Urothelium cell line (cell line): Measurements from ENCODE around the gene VPS39.

Experiments used
- DNase-seq: peaks from one replicate; pipeline ENCODE4 v3.0.0; 2011; ENCODE audit warnings: low spot score, mixed read lengths
- FAIRE-seq: peaks from 2 replicates; lab custom pipeline; 2011; peaks lifted over from hg19 to GRCh38; lab: Jason Lieb, UNC

The VPS39 gene

DNA sequence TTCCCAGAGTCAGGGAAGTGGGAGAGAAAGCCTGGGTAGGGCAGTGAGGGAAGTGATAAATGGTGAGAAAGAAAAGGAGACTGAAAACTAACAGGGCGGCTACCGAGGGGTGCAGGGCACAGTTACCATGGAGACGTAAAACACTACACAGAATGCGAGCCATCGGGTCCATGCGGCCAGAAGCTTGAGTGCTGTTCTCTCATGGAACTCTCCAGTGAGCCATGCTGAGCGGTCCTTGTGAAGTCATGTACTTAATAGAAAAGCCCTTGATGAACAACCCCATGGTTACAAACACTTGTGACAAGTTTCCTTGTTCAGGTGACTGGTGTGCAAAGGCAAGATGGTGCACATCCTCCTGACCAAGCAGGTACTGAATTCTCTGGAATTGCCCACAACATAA, 48.0 kb downstream of the VPS39 start:
- FAIRE-seq (no peak), DNase-seq (no peak)

DNA sequence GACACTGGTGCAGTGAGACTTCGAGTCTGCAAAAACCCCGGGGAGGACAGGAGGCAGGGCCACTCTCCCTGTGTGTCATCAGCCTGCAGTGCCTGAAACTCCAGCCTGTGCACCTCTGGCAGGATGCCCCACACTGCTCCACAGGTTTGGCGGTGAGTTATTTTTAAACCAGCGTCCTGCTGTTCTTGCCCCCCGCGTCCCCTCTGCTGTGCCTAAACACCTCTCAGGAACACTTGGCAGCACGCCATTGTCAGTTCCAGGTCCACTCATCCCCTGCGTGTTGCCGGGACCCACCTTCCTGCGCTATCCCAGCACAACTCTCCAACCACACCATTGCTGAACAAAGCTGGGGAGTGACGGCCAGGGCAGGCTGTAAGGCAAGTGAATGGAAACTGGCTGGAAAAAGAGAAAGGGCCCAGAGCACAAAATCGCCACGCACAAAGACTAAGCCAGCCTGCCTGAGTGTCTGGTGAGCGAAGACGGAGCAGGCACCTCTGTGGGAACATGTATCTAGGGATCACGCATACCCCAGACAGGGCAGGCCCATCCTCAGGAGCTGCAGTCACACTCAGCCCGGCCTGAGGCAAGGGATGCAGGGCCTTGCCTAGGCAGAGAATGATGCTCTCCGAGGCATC, 48.6 kb downstream of the VPS39 start:
- FAIRE-seq (no peak), DNase-seq (no peak)

DNA sequence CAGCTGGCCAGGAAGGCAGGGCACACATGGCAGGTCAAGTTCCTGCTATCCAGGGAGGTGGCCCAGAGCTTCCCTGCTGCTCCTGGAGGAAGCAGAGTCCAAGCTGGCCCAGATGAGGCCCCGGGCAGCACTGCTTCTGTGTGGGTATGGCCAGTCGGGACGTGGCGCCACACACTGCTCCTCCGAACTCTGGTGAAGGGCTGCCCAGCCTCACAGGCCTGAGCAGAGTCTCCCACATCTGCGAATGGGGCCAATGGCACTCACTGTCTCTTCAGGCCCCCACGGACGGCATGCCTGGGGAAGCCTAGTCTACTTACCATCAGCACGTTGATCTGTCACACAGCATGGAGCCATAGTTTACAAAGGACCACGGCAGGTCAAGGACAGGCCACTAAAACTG, 49.2 kb downstream of the VPS39 start:
- DNase-seq (no peak), FAIRE-seq (no peak)

DNA sequence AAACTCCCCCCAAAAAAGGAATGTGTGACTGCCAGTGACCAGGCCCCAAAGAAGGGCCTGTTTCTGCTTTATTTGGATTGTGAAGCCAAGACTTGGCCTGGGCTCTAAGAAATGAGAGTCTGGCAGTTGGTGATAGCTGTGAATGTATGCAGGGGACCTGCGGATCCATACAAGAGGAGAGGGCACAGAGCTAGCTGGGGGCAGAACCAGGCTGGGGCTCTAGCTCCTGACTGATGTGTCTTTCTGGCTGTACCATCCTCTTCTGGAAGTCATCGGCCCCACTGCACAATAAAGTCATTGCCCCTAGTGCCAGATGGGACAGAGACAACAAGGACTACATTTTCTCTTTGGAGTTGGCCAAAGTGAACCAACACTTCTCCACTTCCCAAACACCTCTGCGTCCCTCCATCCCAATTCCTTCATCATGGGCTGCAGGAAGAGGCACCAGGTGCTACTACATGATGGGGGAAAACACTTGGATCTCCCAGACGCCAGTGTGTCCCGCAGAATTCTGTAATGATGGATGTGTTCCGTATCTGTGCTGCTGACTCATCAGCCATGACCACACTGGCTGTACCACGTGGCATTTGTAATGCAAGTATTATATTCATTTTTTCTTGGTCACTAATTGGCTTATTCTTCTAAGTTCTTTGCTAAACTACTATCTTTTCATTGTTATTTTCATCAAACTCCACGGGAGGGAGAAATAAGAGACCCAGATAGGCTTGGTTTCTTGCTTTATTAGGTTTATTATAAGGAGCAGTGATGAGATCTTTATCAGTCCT, 49.9 kb downstream of the VPS39 start:
- DNase-seq, result peak; percentile 71

DNA sequence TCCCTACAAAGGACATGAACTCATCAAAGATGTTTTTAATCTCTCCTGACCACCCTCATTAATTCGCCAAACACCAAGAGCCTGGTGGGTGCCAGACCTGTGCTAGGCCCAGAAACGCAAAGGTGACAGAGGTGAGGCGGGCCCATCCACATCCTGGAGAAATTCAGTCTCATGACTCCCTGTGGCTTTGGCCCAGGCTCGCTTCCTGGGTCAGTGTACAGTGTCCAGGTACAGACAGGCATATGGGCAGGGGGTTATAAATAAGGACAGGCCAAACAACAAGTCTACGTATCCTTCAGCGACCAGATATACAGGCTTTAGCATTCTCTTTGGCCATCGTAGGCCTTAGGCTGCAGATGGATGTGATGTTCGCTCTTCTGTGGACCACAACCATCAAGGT, 50.7 kb downstream of the VPS39 start:
- FAIRE-seq (no peak), DNase-seq (no peak)

More for the DNA sequence above, 49.9 kb downstream of the VPS39 start:
- FAIRE-seq, result no peak

DNA sequence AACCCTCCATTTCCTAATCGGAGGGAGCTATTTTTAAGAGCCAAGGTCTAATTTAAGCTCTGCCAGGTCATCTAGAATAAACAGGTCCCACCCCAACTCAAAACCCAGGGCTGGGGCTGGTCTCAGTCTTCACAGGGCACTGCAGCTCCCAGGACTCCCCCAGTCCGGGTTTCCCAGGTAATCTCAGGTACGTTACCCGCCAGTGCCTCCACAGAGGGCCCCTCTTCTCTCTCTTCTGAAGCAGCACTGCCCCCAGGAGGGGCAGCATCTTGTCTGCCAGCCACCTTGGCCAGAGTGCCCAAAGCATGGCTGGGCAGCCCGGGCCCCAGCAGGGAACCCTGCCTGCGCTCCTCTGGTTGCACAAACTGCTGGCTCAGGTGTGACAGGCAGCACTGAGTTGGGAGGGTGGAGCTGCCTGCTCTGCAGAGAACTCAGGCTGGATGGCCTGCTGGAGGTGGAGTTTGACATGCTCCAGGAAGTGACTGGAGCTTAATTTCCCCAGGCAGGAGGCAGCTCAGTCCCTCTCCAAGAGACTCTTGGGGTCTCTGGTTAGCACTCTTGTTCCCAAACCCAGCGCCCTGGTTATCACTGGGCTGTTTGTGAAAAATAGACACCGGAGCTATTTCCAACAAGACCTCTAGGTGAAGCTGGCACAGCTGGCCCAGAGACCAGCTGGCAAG, 51.7 kb downstream of the VPS39 start, which contains the start of gene PLA2G4F:
TSS of gene PLA2G4F (minus strand) at position 394 of the 680 bp plus-strand sequence. CDS start at position 307, 87 bp downstream.
- no peak for FAIRE-seq
- no peak for DNase-seq

DNA sequence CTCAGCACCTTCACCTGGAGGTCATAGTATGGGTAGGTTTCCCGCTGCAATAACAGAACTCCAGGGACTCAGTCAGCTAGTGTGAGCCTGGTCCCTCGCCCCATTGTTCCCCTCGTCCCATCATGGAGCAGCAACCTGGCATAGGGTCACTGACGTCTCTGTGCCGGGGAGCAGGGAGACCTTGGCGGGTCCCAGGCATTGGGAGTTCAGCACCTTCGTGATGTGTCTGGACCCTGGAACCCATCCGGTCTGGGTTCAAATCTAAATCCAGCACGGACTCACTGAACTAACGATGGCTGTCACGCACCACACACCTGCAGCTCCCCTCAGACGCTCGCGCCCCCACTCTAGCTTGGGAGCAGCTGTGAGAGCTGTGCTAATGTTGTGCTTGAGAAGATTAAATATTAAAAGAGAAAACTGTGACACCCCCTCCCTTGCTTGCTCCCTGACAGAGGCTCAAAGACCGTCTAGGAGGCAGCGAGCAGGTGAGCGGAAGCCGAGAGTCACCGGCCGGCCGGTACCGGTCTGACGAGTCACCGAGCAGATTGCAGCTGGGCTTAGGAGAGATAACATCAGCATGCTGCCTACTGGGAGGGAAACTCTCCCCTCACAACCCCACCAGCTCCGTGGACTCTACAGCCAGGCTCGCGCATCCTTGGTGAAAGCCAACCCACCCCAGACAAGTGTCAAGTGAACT, 52.4 kb downstream of the VPS39 start:
- no peak for FAIRE-seq
- DNase-seq, result no peak

DNA sequence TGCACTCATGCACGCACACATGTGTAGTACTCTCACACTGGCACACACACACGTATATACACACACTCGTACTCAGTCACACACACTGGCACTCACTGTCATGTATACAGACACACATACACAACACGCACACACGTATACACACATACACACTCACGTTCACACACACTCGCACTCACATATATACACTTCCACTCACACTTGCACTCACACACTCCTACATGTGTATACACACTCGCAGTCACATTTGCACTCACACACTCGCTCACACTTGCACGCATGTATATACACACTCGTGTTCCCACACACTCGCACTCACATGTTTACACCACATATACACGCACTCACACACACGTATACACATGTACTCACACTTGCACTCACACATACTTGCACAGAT, 53.1 kb downstream of the VPS39 start:
- peak; percentile 94 for FAIRE-seq

DNA sequence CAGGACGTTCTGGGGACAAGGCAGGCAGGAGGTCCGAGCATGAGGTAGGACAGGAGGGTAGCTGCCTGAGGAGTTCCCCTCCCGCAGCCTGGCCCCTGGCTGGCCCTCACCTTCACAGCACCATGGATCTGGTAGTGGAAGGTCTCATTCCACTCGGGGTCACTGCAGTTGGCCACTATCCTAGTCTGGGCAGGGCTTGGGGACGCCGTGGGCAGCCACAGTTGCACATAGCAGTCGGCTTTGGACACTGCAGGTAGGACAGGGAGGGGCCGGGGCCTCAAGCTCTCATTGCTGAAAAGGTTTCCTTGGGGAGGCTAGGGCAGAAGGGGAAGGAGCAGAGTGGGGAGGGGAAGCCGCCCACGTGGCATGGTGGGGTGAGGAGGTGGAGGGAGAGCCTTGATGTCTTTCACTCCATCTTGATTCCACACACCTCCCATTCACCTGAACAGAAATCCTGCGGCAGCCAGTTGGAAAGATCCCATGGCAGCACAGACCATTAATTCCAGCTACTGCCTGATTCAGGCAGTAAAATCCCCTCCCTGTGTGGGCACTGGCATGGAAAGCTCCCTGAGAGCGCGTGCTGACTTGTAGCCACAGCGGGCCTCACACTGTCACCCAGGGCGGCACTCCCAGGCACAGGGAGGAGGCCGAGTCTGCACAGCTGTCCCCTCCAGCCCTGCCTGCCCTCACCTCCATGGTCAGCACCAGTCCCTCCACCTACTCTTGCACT, 53.7 kb downstream of the VPS39 start:
- no peak for DNase-seq
- no peak for FAIRE-seq

More for the DNA sequence above, 53.1 kb downstream of the VPS39 start:
- DNase-seq, result no peak

DNA sequence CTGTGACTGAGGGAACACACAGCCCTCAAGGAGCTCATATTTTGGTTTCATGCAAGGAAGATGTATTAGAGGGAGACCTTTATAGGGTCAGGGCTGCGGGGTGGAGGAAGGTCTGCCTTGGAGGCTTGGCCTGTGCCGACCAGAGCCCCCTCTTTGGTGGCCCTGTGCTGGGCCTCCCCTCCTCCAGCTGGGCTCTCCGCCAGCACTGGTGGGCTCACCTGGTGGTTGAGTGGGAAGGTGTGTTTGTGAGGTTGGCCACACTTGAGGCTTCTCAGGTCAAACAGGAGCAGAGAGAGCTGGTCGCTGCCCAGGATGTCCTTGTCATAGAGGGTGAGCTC, 54.3 kb downstream of the VPS39 start:
- DNase-seq, result no peak
- no peak for FAIRE-seq

DNA sequence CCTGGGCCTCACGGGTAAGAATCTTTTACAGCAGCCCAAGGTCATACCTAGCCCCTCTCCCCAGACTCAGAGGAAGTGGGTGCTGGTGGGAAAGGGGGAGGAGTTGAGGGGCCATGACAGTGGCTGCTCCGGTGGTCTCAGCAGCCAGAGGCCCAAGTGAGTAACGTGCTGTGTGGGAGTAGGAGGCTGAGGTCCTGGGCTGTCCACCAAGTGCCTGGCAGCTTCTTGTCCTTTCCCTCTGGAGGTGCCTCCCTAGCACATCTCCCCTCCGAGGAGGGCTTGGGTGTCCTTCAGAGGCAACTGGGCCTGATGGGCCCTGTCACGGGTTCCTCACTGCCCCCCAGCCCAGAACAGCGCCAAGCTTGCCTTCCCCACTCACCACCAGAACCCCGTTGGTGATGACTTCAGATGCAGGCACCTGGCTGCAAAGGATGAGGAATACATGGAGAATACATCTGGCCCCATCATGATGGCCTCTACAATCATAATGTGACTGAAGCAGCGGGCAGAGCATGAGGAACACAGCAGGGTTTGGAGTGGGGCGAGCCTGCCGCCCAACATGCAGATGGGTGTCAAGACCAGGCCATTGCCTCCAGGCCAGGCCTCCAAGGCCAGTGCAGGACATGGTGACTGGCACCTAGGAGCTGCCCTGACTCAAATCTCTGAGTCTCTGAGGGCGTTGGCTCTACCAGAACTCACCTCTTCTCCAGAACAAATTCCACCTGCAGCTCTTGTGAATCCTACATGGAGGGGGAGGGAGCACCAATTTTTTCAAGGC, 55.0 kb downstream of the VPS39 start:
- FAIRE-seq, result no peak
- no peak for DNase-seq

DNA sequence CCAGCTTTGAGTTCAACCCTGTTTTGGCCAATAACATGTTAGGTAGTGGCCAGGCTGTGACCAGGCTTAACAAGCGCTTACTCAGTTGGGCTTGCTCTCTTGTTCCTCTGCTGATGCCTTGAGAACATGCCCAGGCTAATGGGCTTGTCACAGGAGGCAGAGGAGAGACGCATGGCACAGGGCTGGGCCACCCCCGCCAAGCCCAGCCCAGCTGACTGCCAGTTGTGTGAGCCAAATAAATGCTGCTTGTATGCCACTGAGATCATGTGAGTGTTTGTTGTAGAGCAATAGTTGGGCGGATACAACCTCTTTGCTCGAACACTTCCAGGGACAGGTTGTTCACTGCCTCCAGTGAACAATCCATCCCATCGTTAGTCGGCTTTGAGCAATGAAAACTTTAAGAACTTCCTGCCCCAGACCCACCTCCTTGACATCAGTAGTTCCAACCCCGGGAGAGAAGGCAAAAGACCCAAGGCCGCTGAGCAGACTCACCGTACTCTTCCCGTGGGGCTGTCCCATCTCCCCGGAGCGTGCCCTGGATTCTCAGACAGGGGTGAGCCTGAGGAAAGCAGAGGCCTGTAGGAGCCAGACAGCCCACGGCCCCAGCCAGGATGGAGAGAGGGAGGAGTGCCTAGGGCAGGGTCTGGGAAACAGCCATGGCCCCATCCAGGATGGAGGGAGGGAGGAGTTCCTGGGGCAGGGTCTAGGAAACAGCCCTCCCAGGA, 55.7 kb downstream of the VPS39 start:
- DNase-seq (no peak), FAIRE-seq (no peak)

DNA sequence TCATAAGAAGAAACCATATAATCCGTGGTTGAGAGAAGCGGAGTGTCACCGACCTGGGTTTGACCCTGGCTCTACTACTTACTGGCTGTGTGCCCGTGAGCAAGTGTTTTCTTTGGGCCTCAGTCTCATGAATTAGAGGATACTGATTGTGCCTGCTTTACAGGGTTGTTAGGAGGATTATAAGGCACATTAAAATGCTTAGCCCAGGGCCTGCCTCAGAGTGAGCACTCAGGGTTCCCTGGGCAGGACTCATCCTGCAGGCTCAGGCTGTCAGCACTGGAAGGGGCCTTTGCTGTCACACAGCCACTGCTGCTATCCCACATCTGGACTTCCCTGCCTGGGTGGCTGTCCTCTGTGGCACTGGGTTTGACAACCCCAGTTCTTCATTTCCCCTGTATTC, 56.4 kb downstream of the VPS39 start:
- FAIRE-seq (no peak), DNase-seq (no peak)

DNA sequence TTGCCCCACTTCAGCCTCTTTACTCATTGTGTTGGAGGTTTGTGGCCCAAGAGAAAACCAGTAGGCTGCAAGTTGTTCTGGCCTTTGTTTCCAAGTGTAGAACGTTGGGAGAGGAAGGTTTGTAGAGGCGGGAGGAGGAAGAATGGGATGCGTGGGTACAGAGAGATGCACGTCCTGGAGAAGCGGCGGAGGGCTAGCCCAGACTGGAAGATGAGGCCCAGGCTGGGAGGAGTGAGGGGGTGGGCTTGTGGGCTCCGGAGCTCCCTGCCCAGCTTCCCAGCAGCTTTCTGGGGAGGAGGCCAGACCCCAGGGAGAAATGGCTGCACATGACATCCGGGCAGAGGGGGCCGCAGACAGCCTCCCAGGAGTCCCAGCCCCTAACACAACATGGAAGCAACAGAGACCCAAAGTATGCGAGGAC, 57.0 kb downstream of the VPS39 start:
- DNase-seq (no peak), FAIRE-seq (no peak)

DNA sequence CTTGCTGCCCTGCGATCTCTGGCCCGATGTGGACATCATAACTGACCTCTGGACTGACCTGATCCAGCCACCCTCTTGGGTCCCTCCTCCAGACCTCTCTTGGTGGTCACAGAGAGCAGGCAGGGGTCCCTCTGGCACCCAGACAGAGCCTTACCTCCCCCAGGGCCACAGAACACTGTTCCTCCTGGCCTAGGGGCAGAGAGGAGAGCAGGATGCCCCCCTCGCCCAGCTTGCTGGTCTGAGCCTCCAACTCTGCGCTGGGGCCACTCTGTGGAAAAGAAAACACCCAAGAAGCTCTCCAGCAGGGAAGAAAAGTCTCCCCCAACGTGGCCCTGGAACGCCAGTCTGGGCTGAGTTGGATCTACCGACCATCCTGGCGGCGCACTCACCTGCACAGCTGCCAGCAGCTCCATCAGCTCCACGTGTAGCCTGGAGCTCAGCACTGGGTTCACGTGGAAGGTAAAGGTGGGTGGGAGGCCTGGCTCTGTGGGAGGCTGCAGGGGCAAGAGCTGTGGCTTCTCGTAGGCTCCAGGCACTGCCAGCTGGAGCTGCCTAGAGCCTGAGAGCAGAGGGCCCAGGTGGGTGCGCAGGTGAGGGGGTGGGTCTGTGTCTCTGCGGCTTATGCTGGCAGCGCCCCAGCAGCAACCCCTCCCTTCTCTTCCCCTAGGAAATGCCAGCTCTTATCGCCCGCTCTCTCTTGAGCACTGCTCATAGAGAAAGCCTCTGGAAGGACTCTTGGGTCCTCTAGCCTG, 57.7 kb downstream of the VPS39 start:
- DNase-seq, result no peak

DNA sequence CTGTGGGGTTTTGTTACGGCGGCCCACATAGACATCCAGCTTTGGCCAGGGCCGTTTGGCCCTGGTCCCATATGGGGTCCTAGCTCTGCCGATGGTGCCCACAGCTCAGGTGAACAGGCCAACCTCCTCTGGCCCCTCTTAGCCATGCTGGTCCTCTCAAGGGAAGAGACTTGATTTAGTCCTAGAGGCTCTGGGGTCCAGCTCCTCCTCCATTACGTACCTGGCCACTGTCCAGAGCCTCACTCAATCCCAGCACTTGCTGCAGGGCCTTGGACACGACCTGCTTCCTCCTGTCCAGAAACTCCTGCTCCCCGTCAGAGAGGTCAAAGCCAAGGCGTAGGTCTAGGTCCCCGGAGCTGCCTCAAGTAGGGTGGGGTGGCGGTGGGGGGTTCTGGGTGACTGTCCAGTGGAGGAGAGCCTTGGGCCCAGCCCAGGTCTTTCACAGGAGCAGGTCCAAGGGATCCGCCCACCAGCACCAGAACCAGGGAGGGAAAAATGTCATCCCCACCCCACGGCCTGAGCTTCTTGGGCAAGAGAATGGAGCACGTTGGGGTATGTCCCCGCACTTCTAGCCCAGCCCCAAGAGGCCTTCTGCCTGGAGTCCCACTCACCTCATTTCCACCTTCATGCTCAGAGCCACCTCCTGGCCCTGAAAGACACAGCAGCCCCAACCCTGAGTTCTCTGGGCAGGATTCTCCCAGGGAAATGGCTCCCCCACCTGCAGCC, 58.4 kb downstream of the VPS39 start:
- DNase-seq (no peak), FAIRE-seq (no peak)

More for the DNA sequence above, 57.7 kb downstream of the VPS39 start:
- no peak for FAIRE-seq

DNA sequence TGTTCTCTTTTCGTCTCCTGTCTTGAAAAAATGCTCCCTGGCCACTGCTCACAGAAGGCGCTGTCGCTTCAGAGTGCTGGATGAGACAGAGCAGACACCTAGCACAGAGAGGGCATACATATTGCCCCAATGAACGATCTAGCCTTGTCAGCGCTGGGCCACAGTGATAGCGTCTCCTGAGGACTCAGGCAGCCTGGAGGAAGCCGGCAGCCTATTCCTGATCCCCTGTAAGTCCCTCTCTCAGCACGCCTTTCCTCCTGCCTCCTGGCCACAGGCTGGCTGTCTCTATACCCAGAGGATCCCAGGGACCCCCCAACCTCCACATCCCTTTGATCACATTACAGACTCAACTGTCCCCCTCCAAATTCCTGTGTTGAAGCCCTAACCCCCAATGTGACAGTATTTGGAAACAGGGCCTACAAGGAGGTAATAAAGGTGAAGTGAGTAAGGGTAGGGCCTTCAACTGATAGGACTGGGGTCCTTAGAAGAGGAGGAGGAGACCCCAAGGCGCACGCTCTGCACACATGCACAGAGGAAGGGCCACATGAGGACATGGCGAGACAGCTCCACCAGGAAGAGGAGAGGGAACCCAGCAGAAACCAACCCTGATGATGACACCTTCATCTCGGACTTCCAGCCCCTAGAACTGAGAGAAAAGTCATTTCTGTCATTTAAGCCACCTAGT, 59.2 kb downstream of the VPS39 start:
- no peak for DNase-seq
- FAIRE-seq, result no peak
